ENCODE measurements around the gene GNAT1.
A peak's percentile ranks its signal among the peaks of the same experiment; 100 is the strongest.

The GNAT1 gene

GRCh38 chr3:50190936-50191660 lies at the start of gene GNAT1:
Gene GNAT1, plus strand, starts transcription at chr3:50191610. Its CDS starts 116 bp downstream, at chr3:50191726.
- TF ChIP-seq CSRNP3 (CRISPR knock-in tag; IDR thresholded peaks at IDR 0.05) (no peak), TOX (CRISPR knock-in tag; IDR thresholded peaks at IDR 0.05; ENCODE audit: borderline replicate concordance) (no peak), SNAI2 (CRISPR knock-in tag; IDR thresholded peaks at IDR 0.05) (no peak), ZNF70 (CRISPR knock-in tag; IDR thresholded peaks at IDR 0.05) (no peak), PATZ1 (CRISPR knock-in tag; IDR thresholded peaks at IDR 0.05; ENCODE audit: borderline replicate concordance) (no peak), CSDC2 (CRISPR knock-in tag; IDR thresholded peaks at IDR 0.05) (no peak), ZNF565 (CRISPR knock-in tag; conservative IDR thresholded peaks at IDR 0.05; ENCODE audit: low read depth) (no peak), TCF4 (CRISPR knock-in tag; IDR thresholded peaks at IDR 0.05; ENCODE audit: borderline replicate concordance) (no peak), ARNTL (CRISPR knock-in tag; IDR thresholded peaks at IDR 0.05; ENCODE audit: borderline replicate concordance, low read depth) (no peak), ISL1 (CRISPR knock-in tag; IDR thresholded peaks at IDR 0.05) (no peak), ZNF8 (CRISPR knock-in tag; IDR thresholded peaks at IDR 0.05) (no peak), RARB (CRISPR knock-in tag; IDR thresholded peaks at IDR 0.05) (no peak), ZC3H10 (CRISPR knock-in tag; IDR thresholded peaks at IDR 0.05) (no peak), CREB5 (CRISPR knock-in tag; IDR thresholded peaks at IDR 0.05; ENCODE audit: low read depth) (no peak), TSHZ2 (CRISPR knock-in tag; IDR thresholded peaks at IDR 0.05) (no peak)
- ATAC-seq: no peak

GRCh38 chr3:50146316-50146901 lies 45.0 kb upstream of the GNAT1 start:
- ATAC-seq: peak; percentile 50
- TF ChIP-seq ZNF70 (CRISPR knock-in tag; IDR thresholded peaks at IDR 0.05): no peak
- TF ChIP-seq ISL1 (CRISPR knock-in tag; IDR thresholded peaks at IDR 0.05): no peak
- no peak for TF ChIP-seq RARB (CRISPR knock-in tag; IDR thresholded peaks at IDR 0.05)
- no peak for TF ChIP-seq POU6F1 (CRISPR knock-in tag; IDR thresholded peaks at IDR 0.05; ENCODE audit: borderline replicate concordance, low read depth)
- no peak for TF ChIP-seq ZNF565 (CRISPR knock-in tag; conservative IDR thresholded peaks at IDR 0.05; ENCODE audit: low read depth)
- no peak for TF ChIP-seq ZFP30 (CRISPR knock-in tag; IDR thresholded peaks at IDR 0.05)
- no peak for TF ChIP-seq ESRRG (CRISPR knock-in tag; IDR thresholded peaks at IDR 0.05)
- TF ChIP-seq ARNTL (CRISPR knock-in tag; IDR thresholded peaks at IDR 0.05; ENCODE audit: borderline replicate concordance, low read depth): no peak
- no peak for TF ChIP-seq TOX (CRISPR knock-in tag; IDR thresholded peaks at IDR 0.05; ENCODE audit: borderline replicate concordance)
- no peak for TF ChIP-seq SNAI2 (CRISPR knock-in tag; IDR thresholded peaks at IDR 0.05)
- TF ChIP-seq CSDC2 (CRISPR knock-in tag; IDR thresholded peaks at IDR 0.05): no peak
- no peak for TF ChIP-seq ZFP3 (CRISPR knock-in tag; IDR thresholded peaks at IDR 0.05)
- TF ChIP-seq GLIS3 (CRISPR knock-in tag; IDR thresholded peaks at IDR 0.05): no peak
- TF ChIP-seq TSHZ2 (CRISPR knock-in tag; IDR thresholded peaks at IDR 0.05): no peak
- no peak for TF ChIP-seq PPARA (CRISPR knock-in tag; IDR thresholded peaks at IDR 0.05; ENCODE audit: borderline replicate concordance)
- TF ChIP-seq BACH2 (CRISPR knock-in tag; IDR thresholded peaks at IDR 0.05; ENCODE audit: borderline replicate concordance): no peak

Data from SK-N-SH treated with all-trans-retinoic acid at 6 μM for 48 hours (cell line).